ENCODE data around the gene RNF144A. TPM values are rescaled to one million over a fixed set of nuclear protein-coding genes. Genes with fewer than 3 reads are reported as not detected.

Gene RNF144A
- total RNA-seq, 1 experiment from 2014 or later: 10.6 TPM

DNA sequence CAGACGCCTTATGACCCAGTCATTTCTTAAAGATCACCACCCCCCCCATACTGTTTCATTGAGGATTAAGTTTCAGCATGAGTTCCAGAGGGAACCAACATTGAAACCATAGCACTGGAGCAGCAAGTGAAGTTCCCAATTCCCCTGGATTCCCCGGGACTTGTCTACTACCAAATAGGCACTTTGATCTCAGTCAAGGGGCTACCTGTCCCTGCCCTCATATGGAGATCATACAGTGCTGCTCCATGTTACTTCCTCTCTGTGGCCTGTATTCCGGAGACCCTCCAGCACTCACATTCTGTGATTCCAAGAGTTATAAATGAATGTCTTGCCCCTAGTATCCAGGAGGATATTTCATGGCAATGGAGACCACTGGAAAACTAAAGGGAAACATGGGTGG is 42.5 kb downstream of the RNF144A start:
- no peaks in the 10 kb centered on the region for H3K23me2 ChIP-seq (ENCODE audit: insufficient read length, low read depth, low read length, poor library complexity, severe bottlenecking)
- no peak for DNase-seq
- no peak overlapping the region for H4K8ac ChIP-seq (replicated peaks; ENCODE audit: insufficient read length, low read depth, low read length)
- no peak overlapping the region for H3K23ac ChIP-seq (ENCODE audit: insufficient read length, low read depth, low read length)
- H3K4me3 Mint-ChIP-seq: no peak overlapping the region
- no peaks in the 10 kb centered on the region for H3K9me3 ChIP-seq (ENCODE audit: control insufficient read depth, low read depth, low read length)
- no peak overlapping the region for H2BK120ac ChIP-seq (ENCODE audit: low read depth, low read length, poor library complexity, severe bottlenecking)
- no peak overlapping the region for H3K27ac ChIP-seq (ENCODE audit: insufficient read length, low read depth, low read length)
- no peaks in the 10 kb centered on the region for H3K4me1 ChIP-seq (ENCODE audit: insufficient read depth, low read length)
- no peak overlapping the region for H3K27ac Mint-ChIP-seq
- TF ChIP-seq, protein P1, sequence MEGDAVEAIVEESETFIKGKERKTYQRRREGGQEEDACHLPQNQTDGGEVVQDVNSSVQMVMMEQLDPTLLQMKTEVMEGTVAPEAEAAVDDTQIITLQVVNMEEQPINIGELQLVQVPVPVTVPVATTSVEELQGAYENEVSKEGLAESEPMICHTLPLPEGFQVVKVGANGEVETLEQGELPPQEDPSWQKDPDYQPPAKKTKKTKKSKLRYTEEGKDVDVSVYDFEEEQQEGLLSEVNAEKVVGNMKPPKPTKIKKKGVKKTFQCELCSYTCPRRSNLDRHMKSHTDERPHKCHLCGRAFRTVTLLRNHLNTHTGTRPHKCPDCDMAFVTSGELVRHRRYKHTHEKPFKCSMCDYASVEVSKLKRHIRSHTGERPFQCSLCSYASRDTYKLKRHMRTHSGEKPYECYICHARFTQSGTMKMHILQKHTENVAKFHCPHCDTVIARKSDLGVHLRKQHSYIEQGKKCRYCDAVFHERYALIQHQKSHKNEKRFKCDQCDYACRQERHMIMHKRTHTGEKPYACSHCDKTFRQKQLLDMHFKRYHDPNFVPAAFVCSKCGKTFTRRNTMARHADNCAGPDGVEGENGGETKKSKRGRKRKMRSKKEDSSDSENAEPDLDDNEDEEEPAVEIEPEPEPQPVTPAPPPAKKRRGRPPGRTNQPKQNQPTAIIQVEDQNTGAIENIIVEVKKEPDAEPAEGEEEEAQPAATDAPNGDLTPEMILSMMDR (conservative IDR thresholded peaks at IDR 0.05): no peak
- H2AK5ac ChIP-seq (ENCODE audit: insufficient read length, low read length): no peak overlapping the region
- H3K79me1 ChIP-seq (ENCODE audit: insufficient read depth, low read depth, low read length, poor library complexity, severe bottlenecking): no peaks in the 10 kb centered on the region
- no peak overlapping the region for H2AFZ ChIP-seq (ENCODE audit: low read length)
- H3K18ac ChIP-seq (ENCODE audit: insufficient read length, low read depth, low read length): no peak overlapping the region
- H3K9me3 Mint-ChIP-seq: no peaks in the 10 kb centered on the region; a peak in 1 of 5 replicates
- H4K20me1 ChIP-seq (ENCODE audit: control insufficient read depth, insufficient read depth, insufficient read length): no peaks in the 10 kb centered on the region
- H3K27me3 Mint-ChIP-seq (ENCODE audit: low read depth): no peaks in the 10 kb centered on the region
- peaks cover 0 to 6% (median 3%) of the 10 kb centered on the region in 3 experiments; a peak in 1 of 7 replicates for H3K36me3 Mint-ChIP-seq (ENCODE audit: insufficient read depth in 1 of 3, low read depth in 3 of 3)
- no peak overlapping the region for H2BK20ac ChIP-seq (ENCODE audit: low read depth, low read length, poor library complexity, severe bottlenecking)
- H4K91ac ChIP-seq (ENCODE audit: insufficient read length, low read depth, low read length): no peak overlapping the region
- no peak overlapping the region for H3K4ac ChIP-seq (ENCODE audit: low read depth, low read length)
- H3K9ac ChIP-seq (ENCODE audit: extremely low read depth, insufficient read length, low read length): no peak overlapping the region
- H2BK5ac ChIP-seq (ENCODE audit: insufficient read length, low read length): no peak overlapping the region
- no peak overlapping the region for H2BK15ac ChIP-seq (ENCODE audit: low read depth, low read length)
- no peak overlapping the region for H3K14ac ChIP-seq (ENCODE audit: insufficient read depth, low read length)
- no peak overlapping the region for H2BK12ac ChIP-seq (ENCODE audit: insufficient read length, low read depth, low read length)
- WGBS (ENCODE audit: extremely low coverage, insufficient read length, low lambda C conversion rate): no CpG with 5 or more reads among the region's 3 CpGs
- no peak overlapping the region for H3K56ac ChIP-seq (ENCODE audit: insufficient read length, low read depth, low read length)
- H3T11ph ChIP-seq (ENCODE audit: low read length): no peak overlapping the region
- no peaks in the 10 kb centered on the region for H3K4me1 Mint-ChIP-seq
- no peaks in the 10 kb centered on the region for H3K27me3 ChIP-seq (ENCODE audit: insufficient read depth, low read length)
- H3K79me2 ChIP-seq (ENCODE audit: insufficient read depth, low read length): no peaks in the 10 kb centered on the region
- no peak overlapping the region for H4K5ac ChIP-seq (ENCODE audit: insufficient read length, low read depth, low read length)
- H3K4me2 ChIP-seq (ENCODE audit: insufficient read depth, insufficient read length, low read length): no peak overlapping the region

Data from H9 (cell line).